Smooth muscle cell (in vitro differentiated cells): ENCODE data around the gene RAG2. TPM values are rescaled to one million over a fixed set of nuclear protein-coding genes. Genes with fewer than 3 reads are reported as not detected.

Experiments
- DNase-seq: peaks from one replicate; lab custom pipeline; 2025; ENCODE audit not compliant: unreplicated experiment; lab: John Stamatoyannopoulos, UW
- H2AFZ ChIP-seq: fragments of 200-600 bp; sonication (generic); 2 replicates; pipeline ENCODE4 v1.6.0; 2016; ENCODE audit warnings: antibody characterized with exemption, low read depth, mild to moderate bottlenecking
- H3F3A ChIP-seq: fragments of 200-600 bp; sonication (generic); 2 replicates; pipeline ENCODE4 v1.6.0; 2017; ENCODE audit warnings: antibody characterized with exemption, low read depth
- H3K27ac ChIP-seq: fragments of 200-600 bp; sonication (generic); 2 replicates; pipeline ENCODE4 v1.5.1; 2016; ENCODE audit warnings: low read depth, mild to moderate bottlenecking
- H3K27me3 ChIP-seq: fragments of 200-600 bp; sonication (generic); 2 replicates; pipeline ENCODE4 v1.6.1; 2016; ENCODE audit warnings: low read depth, mild to moderate bottlenecking
- H3K36me3 ChIP-seq: fragments of 200-600 bp; sonication (generic); 2 replicates; pipeline ENCODE4 v1.5.1; 2016; ENCODE audit warnings: low read depth
- H3K4me1 ChIP-seq: fragments of 200-600 bp; sonication (generic); 2 replicates; pipeline ENCODE4 v1.5.1; 2016; ENCODE audit warnings: low read depth
- H3K4me2 ChIP-seq: fragments of 200-600 bp; sonication (generic); 2 replicates; pipeline ENCODE4 v1.6.0; 2016; ENCODE audit warnings: mild to moderate bottlenecking
- H3K4me3 ChIP-seq: fragments of 200-600 bp; sonication (generic); 2 replicates; pipeline ENCODE4 v1.5.1; 2016; ENCODE audit warnings: mild to moderate bottlenecking
- H3K79me2 ChIP-seq: fragments of 200-600 bp; sonication (generic); 2 replicates; pipeline ENCODE4 v1.6.0; 2016; ENCODE audit warnings: low read depth, mild to moderate bottlenecking
- H3K9ac ChIP-seq: fragments of 200-600 bp; sonication (generic); 2 replicates; pipeline ENCODE4 v1.6.0; 2016; ENCODE audit warnings: low read depth
- H3K9me3 ChIP-seq: fragments of 200-600 bp; sonication (generic); replicated peaks from 2 replicates; pipeline ENCODE4 v1.5.1; 2016; ENCODE audit warnings: low read depth
- H4K20me1 ChIP-seq: fragments of 200-600 bp; sonication (generic); 2 replicates; pipeline ENCODE4 v1.6.0; 2016; ENCODE audit warnings: low read depth
- CTCF ChIP-seq: fragments of 200-600 bp; sonication (generic); IDR thresholded peaks from 2 replicates; pipeline ENCODE4 v1.5.1; 2017; ENCODE audit warnings: borderline replicate concordance, mild to moderate bottlenecking, antibody characterized with exemption; ENCODE audit not compliant: insufficient read depth, poor library complexity, severe bottlenecking
- WGBS: methylation state at CpG from one replicate; pipeline ENCODE4 v1.1.7; 2016; ENCODE audit warnings: low lambda C conversion rate; 5-methylcytosine and 5-hydroxymethylcytosine counted together
- polyA plus RNA-seq: library from polyadenylated mRNA; unstranded; fragments of >200 nt; fragmentation: Nextera tagmentation; extraction: Ambion mirVana; gene quantifications from 2 replicates; pipeline ENCODE4 v1.2.1, GENCODE V29; 2016
- total RNA-seq: library from RNA; depleted of rRNA; stranded (reverse); fragments of >200 nt; gene quantifications from 2 replicates; pipeline ENCODE4 v1.2.3, GENCODE V29; 2014

Gene RAG2
- total and polyA plus RNA-seq, 2 experiments from 2014 or later = not detected

GRCh38 chr11:36577859-36578258 is 20.2 kb downstream of the RAG2 start:
- H3K36me3 ChIP-seq = no peaks in the 10 kb centered on the region
- peak overlapping the region; percentile 41 for H3K9ac ChIP-seq
- peaks cover 14% of the 10 kb centered on the region for H3K4me1 ChIP-seq
- no peaks in the 10 kb centered on the region for H3K79me2 ChIP-seq
- H2AFZ ChIP-seq = peak overlapping the region; percentile 55
- H3F3A ChIP-seq = peaks cover 9% of the 10 kb centered on the region
- H4K20me1 ChIP-seq = no peaks in the 10 kb centered on the region
- H3K9me3 ChIP-seq = peaks cover 3% of the 10 kb centered on the region
- H3K27ac ChIP-seq = peak overlapping the region; percentile 79
- 65% methylated on average over 2 of the region's 2 CpGs for WGBS
- peak overlapping the region; percentile 70 for H3K4me2 ChIP-seq
- H3K27me3 ChIP-seq = no peaks in the 10 kb centered on the region
- no peak for DNase-seq
- TF ChIP-seq CTCF = no peak
- H3K4me3 ChIP-seq = no peak overlapping the region

- Histone ChIP-seq H3K36me3 (no peaks in the 10 kb centered on the region), H3K4me2 (peak overlapping the region; percentile 70), H3K9me3 (peaks cover 3% of the 10 kb centered on the region), H3K4me3 (no peak overlapping the region), H3K27me3 (no peaks in the 10 kb centered on the region), H3K79me2 (no peaks in the 10 kb centered on the region), H3K9ac (peak overlapping the region; percentile 41), H3K27ac (peak overlapping the region; percentile 79), H2AFZ (peak overlapping the region; percentile 55), H3K4me1 (peaks cover 14% of the 10 kb centered on the region), H4K20me1 (no peaks in the 10 kb centered on the region), H3F3A (peaks cover 9% of the 10 kb centered on the region)
- TF ChIP-seq CTCF = no peak
- 55% methylated on average over 2 of the region's 2 CpGs for WGBS
- no peak for DNase-seq
Measured at GRCh38 chr11:36577373-36577772, 20.7 kb downstream of the RAG2 start.

GRCh38 chr11:36574486-36574885 is 23.6 kb downstream of the RAG2 start:
- no peak overlapping the region for H3K4me2 ChIP-seq
- H3K36me3 ChIP-seq = no peaks in the 10 kb centered on the region
- no peak overlapping the region for H3K4me3 ChIP-seq
- H2AFZ ChIP-seq = no peak overlapping the region
- 92% methylated on average over 8 of the region's 8 CpGs for WGBS
- no peaks in the 10 kb centered on the region for H3K79me2 ChIP-seq
- no peak overlapping the region for H3K9ac ChIP-seq
- peaks cover 9% of the 10 kb centered on the region for H3F3A ChIP-seq
- no peaks in the 10 kb centered on the region for H3K27me3 ChIP-seq
- no peaks in the 10 kb centered on the region for H4K20me1 ChIP-seq
- H3K9me3 ChIP-seq = no peaks in the 10 kb centered on the region
- no peak overlapping the region for H3K27ac ChIP-seq
- peaks cover 14% of the 10 kb centered on the region for H3K4me1 ChIP-seq
- no peak for DNase-seq
- no peak for TF ChIP-seq CTCF

GRCh38 chr11:36569095-36569494 is 28.9 kb downstream of the RAG2 start:
- no peak overlapping the region for H2AFZ ChIP-seq
- H3K4me1 ChIP-seq = peaks cover 6% of the 10 kb centered on the region
- no peak overlapping the region for H3K4me2 ChIP-seq
- no peaks in the 10 kb centered on the region for H3K9me3 ChIP-seq
- no peak for TF ChIP-seq CTCF
- no peaks in the 10 kb centered on the region for H3K79me2 ChIP-seq
- DNase-seq = no peak
- no peak overlapping the region for H3K27ac ChIP-seq
- no peak overlapping the region for H3K9ac ChIP-seq
- no peaks in the 10 kb centered on the region for H3K27me3 ChIP-seq
- H3K4me3 ChIP-seq = no peak overlapping the region
- H3K36me3 ChIP-seq = no peaks in the 10 kb centered on the region
- 91% methylated on average over 4 of the region's 4 CpGs for WGBS
- H3F3A ChIP-seq = no peaks in the 10 kb centered on the region
- no peaks in the 10 kb centered on the region for H4K20me1 ChIP-seq
